ENCODE results near the gene SSBP3.
A peak's percentile ranks its signal among the peaks of the same experiment; 100 is the strongest.

Gene SSBP3

GRCh38 chr1:54359393-54360162 lies 46.6 kb downstream of the SSBP3 start:
- H3K27ac ChIP-seq, result no peak overlapping the region
- no peak for TF ChIP-seq Cebpa-rat (IDR thresholded peaks at IDR 0.05)
- no peak overlapping the region for H3K4me3 ChIP-seq
- no peaks in the 10 kb centered on the region for H3K9me3 ChIP-seq (replicated peaks in 1 of 11)
- no peaks in the 10 kb centered on the region for H3K27me3 ChIP-seq
- H3K36me3 ChIP-seq, result peaks cover 10 to 37% (median 22%) of the 10 kb centered on the region in 11 experiments; a peak in 18 of 22 replicates
- no peak overlapping the region for H3K4me2 ChIP-seq
- peaks cover 56 to 100% (median 94%) of the 10 kb centered on the region in 11 experiments for H4K20me1 ChIP-seq
- H3K9ac ChIP-seq, result no peak overlapping the region
- peaks cover 21 to 70% (median 60%) of the 10 kb centered on the region in 10 experiments for H3K4me1 ChIP-seq

GRCh38 chr1:54358503-54359168 lies 47.6 kb downstream of the SSBP3 start:
- H3K27ac ChIP-seq, result no peak overlapping the region
- no peak overlapping the region for H3K4me3 ChIP-seq
- H3K27me3 ChIP-seq, result no peaks in the 10 kb centered on the region
- H3K9ac ChIP-seq, result no peak overlapping the region
- no peak for TF ChIP-seq Cebpa-rat (IDR thresholded peaks at IDR 0.05)
- H3K4me1 ChIP-seq, result peaks cover 21 to 64% (median 52%) of the 10 kb centered on the region in 10 experiments
- H3K9me3 ChIP-seq (replicated peaks in 1 of 11), result no peaks in the 10 kb centered on the region
- H4K20me1 ChIP-seq, result peaks cover 65 to 100% (median 94%) of the 10 kb centered on the region in 11 experiments
- H3K36me3 ChIP-seq, result peaks cover 10 to 36% (median 22%) of the 10 kb centered on the region in 11 experiments; a peak in 18 of 22 replicates
- peak overlapping the region in 7 of 11 experiments; percentile 73 to 89 (median 80); a peak in 12 of 22 replicates for H3K4me2 ChIP-seq

- peaks cover 10 to 42% (median 22%) of the 10 kb centered on the region in 11 experiments; a peak in 18 of 22 replicates for H3K36me3 ChIP-seq
These were observed 48.2 kb downstream of the SSBP3 start for GRCh38 chr1:54357967-54358366.

DNA sequence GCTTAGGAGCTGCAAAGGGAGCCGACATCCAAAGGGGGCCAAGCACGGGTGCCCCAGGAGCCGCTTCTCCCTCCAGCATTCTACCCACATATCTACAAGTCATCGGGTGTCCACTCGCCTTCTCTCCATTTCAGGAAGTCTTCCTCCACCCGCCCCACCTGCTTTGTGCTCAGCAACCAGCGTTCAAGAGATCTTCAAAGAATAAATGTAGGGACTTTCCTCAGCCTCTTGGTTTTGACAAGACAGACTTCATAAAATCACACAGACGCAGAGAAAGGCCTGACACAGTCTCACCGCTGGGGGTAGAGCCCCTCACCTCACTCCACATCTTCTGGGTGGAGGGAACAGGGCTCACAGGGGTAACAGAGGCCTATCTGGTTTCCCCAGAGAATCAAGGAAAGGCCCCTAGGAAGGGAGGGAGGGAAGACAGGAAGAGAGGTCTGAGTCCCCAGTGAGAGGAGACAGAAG lies 49.5 kb downstream of the SSBP3 start:
- Histone ChIP-seq H3K9ac (peak overlapping the region in 6 of 11 experiments; percentile 8 to 54 (median 26); a peak in 7 of 22 replicates), H4K20me1 (peaks cover 58 to 100% (median 94%) of the 10 kb centered on the region in 11 experiments), H3K36me3 (peaks cover 14 to 54% (median 24%) of the 10 kb centered on the region in 11 experiments; a peak in 18 of 22 replicates), H3K9me3 (replicated peaks in 1 of 11) (no peaks in the 10 kb centered on the region), H3K4me1 (peaks cover 21 to 54% (median 42%) of the 10 kb centered on the region in 10 experiments), H3K27ac (peak overlapping the region in 3 of 11 experiments; percentile 26 to 37 (median 28); a peak in 3 of 22 replicates), H3K27me3 (no peaks in the 10 kb centered on the region), H3K4me3 (no peak overlapping the region), H3K4me2 (peak overlapping the region; percentile 56 to 89 (median 76))
- TF ChIP-seq Cebpa-rat (IDR thresholded peaks at IDR 0.05), result no peak

More at GRCh38 chr1:54357967-54358366, 48.2 kb downstream of the SSBP3 start:
- Histone ChIP-seq H3K27me3 (no peaks in the 10 kb centered on the region), H3K4me3 (no peak overlapping the region), H3K9me3 (replicated peaks in 1 of 11) (no peaks in the 10 kb centered on the region), H3K4me2 (peak overlapping the region in 9 of 11 experiments; percentile 56 to 89 (median 76); a peak in 15 of 22 replicates), H3K9ac (0 out of 22 replicates have a peak overlapping the region, but pooled peaks of 1 of the 11 experiments have one; percentile 27), H3K27ac (no peak overlapping the region), H3K4me1 (peaks cover 21 to 59% (median 49%) of the 10 kb centered on the region in 10 experiments), H4K20me1 (peaks cover 65 to 100% (median 94%) of the 10 kb centered on the region in 11 experiments)
- TF ChIP-seq Cebpa-rat (IDR thresholded peaks at IDR 0.05), result no peak

DNA sequence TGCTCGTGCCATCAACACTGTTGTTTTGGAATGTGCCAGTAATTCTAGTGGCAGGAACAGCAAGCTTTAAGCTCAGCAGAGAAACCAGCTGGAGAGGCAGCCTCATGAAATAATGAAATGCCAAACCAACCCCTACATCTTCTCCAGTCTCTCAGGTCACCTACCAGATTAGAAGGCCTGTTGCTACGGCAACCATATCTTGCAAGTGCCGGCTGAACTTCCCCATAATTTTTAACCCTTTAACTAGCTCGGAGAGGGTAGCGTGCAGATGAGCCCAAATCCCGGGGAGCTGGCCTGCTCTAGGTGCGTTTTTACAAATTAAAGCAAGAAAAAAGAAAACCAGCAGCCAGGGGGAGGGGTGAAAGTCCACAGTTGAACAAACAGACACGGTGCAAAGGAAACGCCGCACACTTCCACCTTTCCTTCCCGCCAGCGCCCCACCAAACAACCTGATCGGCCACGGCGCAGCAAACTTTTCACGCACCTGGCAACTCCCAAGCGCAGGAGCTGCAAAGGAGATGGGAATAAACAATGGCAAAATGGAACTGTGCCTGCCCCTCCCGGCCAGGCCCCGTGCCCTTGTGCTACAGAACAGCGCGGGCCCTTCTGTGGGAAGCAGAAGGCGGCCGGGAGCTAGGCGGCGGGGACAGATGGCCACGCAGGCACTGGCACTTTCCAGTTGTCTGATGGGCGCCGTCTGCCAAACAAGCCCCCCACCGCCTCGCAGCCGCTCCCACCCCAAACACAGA lies 50.1 kb downstream of the SSBP3 start:
- Histone ChIP-seq H3K27me3 (no peaks in the 10 kb centered on the region), H3K9me3 (replicated peaks in 1 of 11) (no peaks in the 10 kb centered on the region), H3K4me1 (peaks cover 21 to 54% (median 42%) of the 10 kb centered on the region in 10 experiments), H3K4me2 (peak overlapping the region; percentile 56 to 89 (median 76)), H3K36me3 (peaks cover 14 to 56% (median 25%) of the 10 kb centered on the region in 11 experiments; a peak in 18 of 22 replicates), H3K4me3 (no peak overlapping the region), H3K9ac (no peak overlapping the region), H3K27ac (no peak overlapping the region), H4K20me1 (peaks cover 54 to 100% (median 94%) of the 10 kb centered on the region in 11 experiments)
- TF ChIP-seq Cebpa-rat (IDR thresholded peaks at IDR 0.05), result no peak

DNA sequence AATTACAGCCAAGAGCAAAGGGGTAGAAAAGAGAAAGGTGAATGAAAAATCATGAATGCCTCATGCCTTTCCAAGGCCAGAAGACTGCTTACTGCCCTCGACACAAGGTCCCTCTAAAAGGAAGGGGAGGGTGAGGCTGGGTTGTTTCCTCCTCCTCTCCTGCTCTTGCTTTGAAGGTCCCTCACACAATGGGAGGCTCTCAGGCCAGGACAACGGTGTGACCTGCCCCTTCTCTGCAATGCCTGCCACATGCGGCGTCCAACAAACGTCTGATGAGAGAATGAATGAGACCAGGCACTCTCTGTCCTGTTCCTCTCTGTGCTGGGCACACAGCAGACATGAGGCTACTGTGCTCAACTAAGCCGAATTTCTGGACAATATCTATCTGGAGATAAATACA lies 51.3 kb downstream of the SSBP3 start:
- Histone ChIP-seq H3K4me2 (no peak overlapping the region; a peak in 1 of 22 replicates), H3K36me3 (peaks cover 14 to 60% (median 26%) of the 10 kb centered on the region in 11 experiments; a peak in 18 of 22 replicates), H3K27me3 (no peaks in the 10 kb centered on the region), H3K4me3 (no peak overlapping the region), H4K20me1 (peaks cover 47 to 100% (median 96%) of the 10 kb centered on the region in 11 experiments), H3K9ac (no peak overlapping the region), H3K4me1 (peaks cover 21 to 54% (median 42%) of the 10 kb centered on the region in 10 experiments), H3K27ac (0 out of 22 replicates have a peak overlapping the region, but pooled peaks of 1 of the 11 experiments have one; percentile 17), H3K9me3 (replicated peaks in 1 of 11) (no peaks in the 10 kb centered on the region)
- no peak for TF ChIP-seq Cebpa-rat (IDR thresholded peaks at IDR 0.05)

DNA sequence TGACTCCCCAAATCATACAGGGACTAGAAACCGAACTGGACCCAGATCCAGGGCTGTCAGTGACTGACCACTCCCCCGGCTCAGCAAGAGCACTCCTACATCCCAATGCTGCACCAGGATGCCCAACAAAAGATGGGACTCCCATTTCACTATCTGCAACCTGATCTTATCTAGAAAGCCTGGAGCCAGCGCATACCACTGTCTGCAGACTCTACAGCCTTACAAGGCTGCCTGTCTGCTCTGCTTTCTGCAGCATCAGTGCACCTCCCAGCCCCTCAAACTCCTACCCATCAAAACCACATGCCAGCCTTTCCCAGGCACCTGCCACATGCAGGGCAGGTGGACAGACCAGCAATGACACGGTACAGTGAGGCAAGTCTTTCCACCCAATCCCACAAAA lies 52.2 kb downstream of the SSBP3 start:
- H3K4me3 ChIP-seq, result no peak overlapping the region
- H3K9me3 ChIP-seq (replicated peaks in 1 of 11), result no peaks in the 10 kb centered on the region
- no peak overlapping the region for H3K9ac ChIP-seq
- peaks cover 14 to 57% (median 26%) of the 10 kb centered on the region in 11 experiments; a peak in 20 of 22 replicates for H3K36me3 ChIP-seq
- H4K20me1 ChIP-seq, result peaks cover 52 to 100% (median 97%) of the 10 kb centered on the region in 11 experiments
- H3K4me1 ChIP-seq, result peaks cover 21 to 54% (median 42%) of the 10 kb centered on the region in 10 experiments
- 0 out of 22 replicates have a peak overlapping the region, but pooled peaks of 1 of the 11 experiments have one; percentile 3 for H3K27ac ChIP-seq
- TF ChIP-seq Cebpa-rat (IDR thresholded peaks at IDR 0.05), result no peak
- no peaks in the 10 kb centered on the region for H3K27me3 ChIP-seq
- H3K4me2 ChIP-seq, result no peak overlapping the region

- peaks cover 50 to 98% (median 92%) of the 10 kb centered on the region in 11 experiments for H4K20me1 ChIP-seq
- no peak overlapping the region for H3K4me3 ChIP-seq
- H3K27ac ChIP-seq, result no peak overlapping the region
These were observed 53.4 kb downstream of the SSBP3 start for GRCh38 chr1:54352755-54353154.

More at GRCh38 chr1:54352755-54353154, 53.4 kb downstream of the SSBP3 start:
- Histone ChIP-seq H3K9me3 (replicated peaks in 1 of 11) (no peaks in the 10 kb centered on the region), H3K36me3 (peaks cover 4 to 52% (median 17%) of the 10 kb centered on the region in 11 experiments; a peak in 16 of 22 replicates), H3K4me1 (peaks cover 21 to 43% (median 33%) of the 10 kb centered on the region in 10 experiments), H3K4me2 (no peak overlapping the region), H3K9ac (no peak overlapping the region), H3K27me3 (no peaks in the 10 kb centered on the region)
- TF ChIP-seq Cebpa-rat (IDR thresholded peaks at IDR 0.05), result no peak

Measured in BLaER1 treated with 17β-estradiol and CSF1 and Interleukin-3, amounts not matched to agents 10 nM and 100 nM (cell line).